H1 (cell line): ENCODE data around the gene ABHD12. TPM values are rescaled to one million over a fixed set of nuclear protein-coding genes. Genes with fewer than 3 reads are reported as not detected.

Source experiments
- CTCF ChIA-PET: fragments of 300-600 bp; sonication (Branson Sonifier 250); formaldehyde crosslinking; loops from one replicate; lab custom pipeline; 2021; ENCODE audit not compliant: partially characterized antibody; lab: Charles Lee
- POLR2A ChIA-PET: fragments of 300-600 bp; sonication (Branson Sonifier 250); formaldehyde crosslinking; loops from one replicate; lab custom pipeline; 2021; ENCODE audit warnings: inconsistent platforms; ENCODE audit not compliant: partially characterized antibody; lab: Charles Lee
- DNase-seq, 2 experiments: peaks; one replicate each; pipeline versions ENCODE4 v3.0.0 to v3.0.0-alpha.2; 2010 to 2022; ENCODE audit warnings: low spot score in 2 of 2, low read depth in 1 of 2, mixed read lengths in 1 of 2
- FAIRE-seq: peaks from 2 replicates; lab custom pipeline; 2011; peaks lifted over from hg19 to GRCh38; lab: Jason Lieb, UNC
- H2AFZ ChIP-seq: 2 replicates; pipeline ENCODE4 v1.8.1; 2012; ENCODE audit warnings: low read length, inconsistent platforms
- H2AK5ac ChIP-seq: 2 replicates; pipeline ENCODE4 v1.6.1; 2013; ENCODE audit warnings: low read depth, low read length
- H2BK120ac ChIP-seq: replicated peaks from 2 replicates; pipeline ENCODE3; 2013; ENCODE audit warnings: low read depth, low read length, inconsistent platforms
- H2BK12ac ChIP-seq: 2 replicates; pipeline ENCODE4 v1.6.1; 2013; ENCODE audit warnings: low read depth, low read length
- H2BK15ac ChIP-seq: 2 replicates; pipeline ENCODE4 v1.6.1; 2013; ENCODE audit warnings: low read length
- H2BK20ac ChIP-seq: 2 replicates; pipeline ENCODE4 v1.6.1; 2013; ENCODE audit warnings: low read length
- H2BK5ac ChIP-seq: 2 replicates; pipeline ENCODE4 v1.6.1; 2013; ENCODE audit warnings: low read depth, low read length
- H3K14ac ChIP-seq: 2 replicates; pipeline ENCODE4 v1.6.1; 2013; ENCODE audit warnings: inconsistent platforms; ENCODE audit not compliant: insufficient read length
- H3K18ac ChIP-seq: 2 replicates; pipeline ENCODE4 v1.6.1; 2013; ENCODE audit warnings: low read length; ENCODE audit errors: extremely low read depth
- H3K23ac ChIP-seq: 2 replicates; pipeline ENCODE4 v1.6.1; 2013; ENCODE audit warnings: inconsistent platforms; ENCODE audit not compliant: insufficient read length
- H3K23me2 ChIP-seq: 2 replicates; pipeline ENCODE4 v1.6.1; 2013; ENCODE audit warnings: low read depth, low read length
- H3K27ac ChIP-seq: 2 replicates; pipeline ENCODE4 v1.6.1; 2011; ENCODE audit warnings: low read depth, low read length, inconsistent platforms
- H3K27me3 ChIP-seq, 4 experiments: replicated peaks in 1 of 4; 1 replicate in 1 of 4; 2 replicates in 3 of 4; pipeline versions ENCODE4 v1.6.1 to v1.8.1; 2011 to 2013; ENCODE audit warnings: low read length in 3 of 4, mild to moderate bottlenecking in 3 of 4, inconsistent platforms in 2 of 4, mixed read lengths in 2 of 4, moderate library complexity in 1 of 4; ENCODE audit not compliant: control insufficient read depth in 3 of 4, insufficient read depth in 3 of 4; ENCODE audit errors: extremely low read depth in 1 of 4
- H3K36me3 ChIP-seq, 4 experiments: 2 replicates each; pipeline versions ENCODE4 v1.6.1 to v1.8.1; 2011 to 2013; ENCODE audit warnings: mild to moderate bottlenecking in 4 of 4, low read length in 3 of 4, moderate library complexity in 2 of 4, control low read depth in 1 of 4, inconsistent platforms in 1 of 4; ENCODE audit not compliant: insufficient read depth in 4 of 4, control insufficient read depth in 2 of 4
- H3K4ac ChIP-seq: replicated peaks from 2 replicates; pipeline ENCODE3; 2013; ENCODE audit warnings: low read length, low read depth, mixed read lengths, inconsistent platforms; ENCODE audit not compliant: insufficient read length
- H3K4me1 ChIP-seq, 4 experiments: replicated peaks in 1 of 4; 1 replicate in 1 of 4; 2 replicates in 3 of 4; pipeline versions ENCODE4 v1.6.1 to v1.8.1; 2011 to 2013; ENCODE audit warnings: low read length in 3 of 4, inconsistent platforms in 2 of 4, mixed read lengths in 1 of 4; ENCODE audit not compliant: insufficient read depth in 4 of 4, control insufficient read depth in 3 of 4
- H3K4me2 ChIP-seq, 2 experiments: 2 replicates each; pipeline versions ENCODE4 v1.6.1 to v1.8.1; 2011 to 2013; ENCODE audit warnings: low read depth in 2 of 2, low read length in 2 of 2, control low read depth in 1 of 2, inconsistent platforms in 1 of 2, mild to moderate bottlenecking in 1 of 2; ENCODE audit not compliant: insufficient read depth in 1 of 2
- H3K4me3 ChIP-seq, 4 experiments: fragments of 200-600, 300-600 bp in 1 of 4; sonication (generic), shearing (Covaris generic), sonication (Bioruptor Twin) in 1 of 4; 2 replicates each; pipeline versions ENCODE4 v1.5.1 to v1.8.1; 2011 to 2016; ENCODE audit warnings: low read length in 4 of 4, low read depth in 3 of 4, control low read depth in 2 of 4, inconsistent platforms in 2 of 4, mild to moderate bottlenecking in 2 of 4, mixed read lengths in 1 of 4, moderate library complexity in 1 of 4; ENCODE audit not compliant: insufficient read depth in 2 of 4; ENCODE audit errors: extremely low read depth in 1 of 4
- H3K56ac ChIP-seq: replicated peaks from 2 replicates; pipeline ENCODE3; 2013; ENCODE audit warnings: low read depth, mild to moderate bottlenecking, mixed read lengths, low read length, inconsistent platforms; ENCODE audit not compliant: insufficient read length
- H3K79me1 ChIP-seq: 2 replicates; pipeline ENCODE4 v1.6.1; 2013; ENCODE audit warnings: low read depth, low read length, control low read depth
- H3K79me2 ChIP-seq, 2 experiments: 2 replicates each; pipeline versions ENCODE4 v1.6.1 to v1.8.1; 2012 to 2013; ENCODE audit warnings: low read length in 2 of 2, mild to moderate bottlenecking in 2 of 2, inconsistent platforms in 1 of 2; ENCODE audit not compliant: insufficient read depth in 2 of 2, control insufficient read depth in 1 of 2
- H3K9ac ChIP-seq, 4 experiments: replicated peaks in 1 of 4; 1 replicate in 1 of 4; 2 replicates in 3 of 4; pipeline versions ENCODE4 v1.6.1 to v1.8.1; 2011 to 2013; ENCODE audit warnings: low read depth in 3 of 4, low read length in 3 of 4, control low read depth in 2 of 4, mild to moderate bottlenecking in 2 of 4, moderate library complexity in 2 of 4, inconsistent platforms in 1 of 4; ENCODE audit errors: extremely low read depth in 1 of 4
- H3K9me3 ChIP-seq, 2 experiments: 2 replicates each; pipeline versions ENCODE4 v1.6.1 to v1.8.1; 2012 to 2013; ENCODE audit warnings: mild to moderate bottlenecking in 2 of 2, moderate library complexity in 2 of 2, control low read depth in 1 of 2, inconsistent platforms in 1 of 2, low read depth in 1 of 2, low read length in 1 of 2, mixed read lengths in 1 of 2; ENCODE audit not compliant: insufficient read depth in 2 of 2
- H4K20me1 ChIP-seq, 2 experiments: replicated peaks in 1 of 2; 2 replicates each; pipeline versions ENCODE3 to v1.8.1; 2011 to 2013; ENCODE audit warnings: inconsistent platforms in 2 of 2, low read length in 2 of 2, mild to moderate bottlenecking in 1 of 2; ENCODE audit not compliant: insufficient read depth in 2 of 2, control insufficient read depth in 1 of 2
- H4K5ac ChIP-seq: 2 replicates; pipeline ENCODE4 v1.6.1; 2013; ENCODE audit warnings: low read length, low read depth, mixed read lengths, inconsistent platforms; ENCODE audit not compliant: insufficient read length
- H4K8ac ChIP-seq: 2 replicates; pipeline ENCODE4 v1.8.0; 2013; ENCODE audit warnings: mild to moderate bottlenecking, moderate library complexity, low read length, inconsistent platforms; ENCODE audit not compliant: insufficient read depth; ENCODE audit errors: extremely low read depth
- H4K91ac ChIP-seq: replicated peaks from 2 replicates; pipeline ENCODE3; 2013; ENCODE audit warnings: low read length, mixed read lengths, inconsistent platforms; ENCODE audit not compliant: insufficient read length
- BRCA1 ChIP-seq: IDR thresholded peaks from 2 replicates; pipeline ENCODE4 v1.6.1; 2012; ENCODE audit warnings: low read depth, low read length, improper control_type of control experiment
- EGR1 ChIP-seq: IDR thresholded peaks from 2 replicates; pipeline ENCODE4 v1.6.1; 2011; ENCODE audit warnings: low read depth, low read length, borderline replicate concordance
- FOSL1 ChIP-seq: IDR thresholded peaks from 2 replicates; pipeline ENCODE4 v1.6.1; 2011; ENCODE audit warnings: mild to moderate bottlenecking, low read depth, low read length, moderate library complexity; ENCODE audit not compliant: insufficient read depth
- polyA plus RNA-seq, 7 experiments: library from polyadenylated mRNA; depleted of rRNA in 3 of 7; stranded (reverse) in 5 of 7; unstranded in 2 of 7; fragments of >200 nt in 5 of 7; fragments of 200-250 nt in 2 of 7; gene quantifications; 1 replicate in 5 of 7; 2 replicates in 1 of 7; 4 replicates in 1 of 7; pipeline versions ENCODE4 v1.2.1 to v1.2.3, GENCODE V29; 2011 to 2013; ENCODE audit warnings: missing spikeins in 2 of 7, mixed read lengths in 2 of 7
- total RNA-seq: library from RNA; stranded (reverse); fragmentation: NEBNext Ultra II Directional; extraction: Animal tissue kit (Norgen Biotek cat#: 25700); gene quantifications from 2 replicates; pipeline ENCODE4 v1.2.1, GENCODE V29; 2021

ABHD12 gene
- total and polyA plus RNA-seq, 2 of the 8 experiments (the other 6 are each of a cell fraction or from before 2014, with no cell fraction given), result 31.3 to 59.5 TPM

GRCh38 chr20:25421102-25421501 lies 30.5 kb upstream of the ABHD12 start:
- H2BK5ac ChIP-seq, result no peak overlapping the region
- H2AFZ ChIP-seq, result no peak overlapping the region
- no peak overlapping the region for H3K4me3 ChIP-seq
- H3K56ac ChIP-seq, result no peak overlapping the region
- peaks cover 4 to 6% of the 10 kb centered on the region in 2 experiments for H4K20me1 ChIP-seq
- no peak overlapping the region for H2BK12ac ChIP-seq
- H3K9ac ChIP-seq, result no peak overlapping the region
- no peak overlapping the region for H4K5ac ChIP-seq
- H3K4ac ChIP-seq, result no peak overlapping the region
- no peak overlapping the region for H3K23ac ChIP-seq
- H3K18ac ChIP-seq, result no peak overlapping the region
- no peak overlapping the region for H3K27ac ChIP-seq
- no peak overlapping the region for H2BK15ac ChIP-seq
- ChIA-PET CTCF (interaction anchor here (0.6 kb wide), 1 partner anchor 12 kb away, joined by 3 read pairs; no protein-coding TSS in a partner anchor), POLR2A (interaction anchor here (1.5 to 6.6 kb wide), 2 partner anchors 13 to 15 kb away, joined by 3 to 42 read pairs; partner anchors contain the start of gene GINS1)
- H3K27me3 ChIP-seq, result peaks cover 0 to 1% (median 0%) of the 10 kb centered on the region in 4 experiments; a peak in 1 of 7 replicates
- no peak overlapping the region for H2AK5ac ChIP-seq
- H4K8ac ChIP-seq, result no peak overlapping the region
- FAIRE-seq (no peak), DNase-seq (no peak)
- no peaks in the 10 kb centered on the region for H3K9me3 ChIP-seq
- no peak overlapping the region for H3K4me2 ChIP-seq
- no peak overlapping the region for H3K14ac ChIP-seq
- no peaks in the 10 kb centered on the region; the same call in 1 of the 2 replicates for H3K79me1 ChIP-seq
- no peak overlapping the region for H2BK120ac ChIP-seq
- no peak for TF ChIP-seq FOSL1
- no peak for TF ChIP-seq EGR1
- no peak for TF ChIP-seq BRCA1
- H3K79me2 ChIP-seq, result peaks cover 0 to 4% of the 10 kb centered on the region in 2 experiments; a peak in 1 of 4 replicates
- no peaks in the 10 kb centered on the region; the same call in 1 of the 2 replicates for H3K23me2 ChIP-seq
- H2BK20ac ChIP-seq, result no peak overlapping the region
- H3K4me1 ChIP-seq, result no peaks in the 10 kb centered on the region
- peaks cover 17 to 73% (median 44%) of the 10 kb centered on the region in 4 experiments for H3K36me3 ChIP-seq
- H4K91ac ChIP-seq, result no peak overlapping the region
